ENCODE data around the gene C22orf42.

GRCh38 chr22:32119568-32120235, 39.4 kb downstream of the C22orf42 start:
- TF ChIP-seq CTCF (IDR thresholded peaks at IDR 0.05; ENCODE audit: poor library complexity) (no peak), EZH2 (IDR thresholded peaks at IDR 0.05; ENCODE audit: borderline replicate concordance) (no peak), EZH2phosphoT487 (IDR thresholded peaks at IDR 0.05; ENCODE audit: low read depth, severe bottlenecking, unreplicated experiment) (no peak)
